HepG2 (cell line): ENCODE results near the gene IQCC. TPM values are rescaled to one million over a fixed set of nuclear protein-coding genes. Genes with fewer than 3 reads are reported as not detected.

ENCODE experiments used
- ATAC-seq: fragments of 200-7000 bp; cut with Tn5 transposase; 3 replicates; pipeline ENCODE4 v1.9.1; 2020; ENCODE audit warnings: mild to moderate bottlenecking, moderate library complexity
- BruUV-seq: library from RNA; stranded (reverse); fragments of 400-500 nt; replicated peaks from 2 replicates; lab custom pipeline; 2021; lab: Mats Ljungman, UMichigan
- CTCF ChIA-PET: fragments of 300-600 bp; formaldehyde crosslinking; extraction: SDS; loops from one replicate; lab custom pipeline; 2021; ENCODE audit warnings: low total read pairs, inconsistent platforms, low intra/inter-chr PET ratio; lab: Yijun Ruan, JAX
- POLR2A ChIA-PET: fragments of 350-600 bp; sonication (Branson Sonifier 250); formaldehyde crosslinking; loops from one replicate; lab custom pipeline; 2020; ENCODE audit warnings: antibody characterized with exemption, inconsistent platforms; lab: Yijun Ruan, JAX
- DNase-seq: peaks from one replicate; pipeline ENCODE4 v3.0.0-alpha.2; 2015; ENCODE audit warnings: low spot score
- FAIRE-seq: peaks from 3 replicates; lab custom pipeline; 2011; peaks lifted over from hg19 to GRCh38; lab: Jason Lieb, UNC
- H2AFZ ChIP-seq: one replicate; pipeline ENCODE4 v1.6.1; 2011; ENCODE audit warnings: low read length, inconsistent platforms
- H3K27ac ChIP-seq: fragments of 300-600 bp; 3 replicates; pipeline ENCODE4 v1.8.0; 2011; ENCODE audit warnings: mixed run types, mild to moderate bottlenecking, mixed read lengths, low read length, inconsistent platforms; ENCODE audit not compliant: insufficient read depth; ENCODE audit errors: extremely low read length
- H3K27me3 ChIP-seq, 2 experiments: fragments of 200-600 bp in 1 of 2; 2 replicates in 1 of 2; 3 replicates in 1 of 2; pipeline versions ENCODE4 v1.6.0 to v1.8.0; 2011; ENCODE audit warnings: low read length in 2 of 2, mild to moderate bottlenecking in 2 of 2, moderate library complexity in 2 of 2, inconsistent platforms in 1 of 2; ENCODE audit not compliant: insufficient read depth in 2 of 2, control insufficient read depth in 1 of 2
- H3K36me3 ChIP-seq, 2 experiments: fragments of 200-600 bp in 1 of 2; replicated peaks in 1 of 2; 2 replicates in 1 of 2; 3 replicates in 1 of 2; pipeline versions ENCODE4 v1.5.1 to v1.8.0; 2011; ENCODE audit warnings: low read length in 2 of 2, inconsistent platforms in 1 of 2; ENCODE audit not compliant: insufficient read depth in 2 of 2, control insufficient read depth in 1 of 2
- H3K4me1 ChIP-seq: 2 replicates; pipeline ENCODE4 v1.5.1; 2012; ENCODE audit warnings: low read length, inconsistent platforms; ENCODE audit not compliant: insufficient read depth
- H3K4me2 ChIP-seq: 2 replicates; pipeline ENCODE4 v1.6.0; 2011; ENCODE audit warnings: low read depth, low read length, inconsistent platforms
- H3K4me3 ChIP-seq, 3 experiments: fragments of 200-600 bp in 1 of 3; sonication (generic), shearing (Covaris generic) in 1 of 3; replicated peaks in 1 of 3; 2 replicates each; pipeline ENCODE4 v1.5.1; 2011 to 2016; ENCODE audit warnings: low read length in 3 of 3, inconsistent platforms in 2 of 3, low read depth in 2 of 3, mild to moderate bottlenecking in 2 of 3, control low read depth in 1 of 3, mixed read lengths in 1 of 3; ENCODE audit not compliant: insufficient read depth in 1 of 3
- H3K79me2 ChIP-seq: one replicate; pipeline ENCODE4 v1.6.1; 2011; ENCODE audit warnings: low read length, inconsistent platforms; ENCODE audit not compliant: insufficient read depth
- H3K9ac ChIP-seq: 2 replicates; pipeline ENCODE4 v1.6.0; 2011; ENCODE audit warnings: mild to moderate bottlenecking, low read depth, low read length, inconsistent platforms; ENCODE audit not compliant: insufficient read depth
- H3K9me3 ChIP-seq: 2 replicates; pipeline ENCODE4 v1.5.1; 2012; ENCODE audit warnings: mild to moderate bottlenecking, low read length
- H4K20me1 ChIP-seq: 2 replicates; pipeline ENCODE4 v1.6.0; 2011; ENCODE audit warnings: inconsistent platforms, mild to moderate bottlenecking, low read length, moderate library complexity; ENCODE audit not compliant: insufficient read depth
- CENPBD1 ChIP-seq: sonication (generic); formaldehyde crosslinking; IDR thresholded peaks from 2 replicates; pipeline ENCODE4 v1.8.0; 2022; ENCODE audit warnings: missing genetic modification reagents, low read depth, mild to moderate bottlenecking, borderline replicate concordance
- CREM ChIP-seq, 2 experiments: sonication (generic) in 1 of 2; formaldehyde crosslinking in 1 of 2; IDR thresholded peaks; 2 replicates each; pipeline versions ENCODE4 v1.4.0 to v1.6.1; 2016 to 2020; ENCODE audit warnings: antibody characterized with exemption in 1 of 2, mild to moderate bottlenecking in 1 of 2, missing genetic modification reagents in 1 of 2
- FOXA1 ChIP-seq, 2 experiments: fragments of 450-650 bp in 1 of 2; sonication (generic) in 1 of 2; formaldehyde crosslinking in 1 of 2; IDR thresholded peaks; 2 replicates each; pipeline versions ENCODE4 v1.4.0 to v1.6.1; 2016 to 2020; ENCODE audit warnings: missing genetic modification reagents in 1 of 2
- KAT7 ChIP-seq: IDR thresholded peaks from 2 replicates; pipeline ENCODE4 v1.6.1; 2018; ENCODE audit warnings: borderline replicate concordance, missing compliant biosample characterization
- NPAS2 ChIP-seq: sonication (generic); formaldehyde crosslinking; IDR thresholded peaks from 2 replicates; pipeline ENCODE4 v1.8.0; 2022; ENCODE audit warnings: mild to moderate bottlenecking, missing genetic modification reagents, borderline replicate concordance
- RAD51 ChIP-seq: fragments of 450-650 bp; IDR thresholded peaks from 2 replicates; pipeline ENCODE4 v1.6.1; 2016; ENCODE audit warnings: borderline replicate concordance
- RFX1 ChIP-seq: fragments of 450-650 bp; IDR thresholded peaks from 2 replicates; pipeline ENCODE4 v1.6.1; 2017
- SMARCE1 ChIP-seq: fragments of 450-650 bp; IDR thresholded peaks from 2 replicates; pipeline ENCODE4 v1.6.1; 2017; ENCODE audit warnings: borderline replicate concordance
- TBX3 ChIP-seq: fragments of 450-650 bp; IDR thresholded peaks from 2 replicates; pipeline ENCODE4 v1.6.1; 2017; ENCODE audit warnings: antibody characterized with exemption, mild to moderate bottlenecking, inconsistent platforms, borderline replicate concordance
- ZNF552 ChIP-seq: sonication (generic); formaldehyde crosslinking; IDR thresholded peaks from 2 replicates; pipeline ENCODE4 v1.9.0; 2022; ENCODE audit warnings: missing genetic modification reagents, mild to moderate bottlenecking, borderline replicate concordance
- WGBS: methylation state at CpG from one replicate; pipeline ENCODE4 v1.1.6; 2017; ENCODE audit warnings: low lambda C conversion rate; 5-methylcytosine and 5-hydroxymethylcytosine counted together
- in situ Hi-C: cut with HindIII; loops from 2 replicates; pipeline ENCODE4 v1.10.0; 2017; ENCODE audit warnings: low pct_unique_long_range_greater_than_20kb; ENCODE audit not compliant: extremely low pct_ligation_motif_present
- intact Hi-C: fragments of 100-400 bp; cut with micrococcal nuclease; formaldehyde crosslinking; loops from one replicate; pipeline ENCODE4 v1.10.0; 2022; ENCODE audit not compliant: unreplicated experiment
- polyA plus RNA-seq, 8 experiments: library from polyadenylated mRNA; depleted of rRNA in 3 of 8; stranded (reverse) in 7 of 8; unstranded in 1 of 8; fragments of >200 nt; fragmentation: Illumina TruSeq in 4 of 8; extraction: Trizol in 4 of 8; gene quantifications; 2 replicates each; pipeline versions ENCODE4 v1.2.1 to v1.2.3, GENCODE V29; 2011 to 2016; ENCODE audit warnings: low read depth in 4 of 8, missing spikeins in 1 of 8, mixed read lengths in 1 of 8; ENCODE audit not compliant: insufficient read depth in 1 of 8
- total RNA-seq, 5 experiments: library from RNA; depleted of rRNA; stranded (reverse); fragments of >200 nt; fragmentation: Illumina TruSeq; extraction: Trizol; gene quantifications; 2 replicates each; pipeline ENCODE4 v1.2.3, GENCODE V29; 2016; ENCODE audit warnings: low read depth in 1 of 5
- TF ChIP-seq, protein P1 (sequence below): IDR thresholded peaks from 2 replicates; pipeline ENCODE4 v1.6.1; 2016; ENCODE audit warnings: missing biosample characterization, missing genetic modification reagents, low read depth

Gene IQCC
- total and polyA plus RNA-seq, 2 of the 13 experiments (the other 11 are each of a cell fraction or from before 2014, with no cell fraction given): 1.7 to 3.0 TPM

DNA sequence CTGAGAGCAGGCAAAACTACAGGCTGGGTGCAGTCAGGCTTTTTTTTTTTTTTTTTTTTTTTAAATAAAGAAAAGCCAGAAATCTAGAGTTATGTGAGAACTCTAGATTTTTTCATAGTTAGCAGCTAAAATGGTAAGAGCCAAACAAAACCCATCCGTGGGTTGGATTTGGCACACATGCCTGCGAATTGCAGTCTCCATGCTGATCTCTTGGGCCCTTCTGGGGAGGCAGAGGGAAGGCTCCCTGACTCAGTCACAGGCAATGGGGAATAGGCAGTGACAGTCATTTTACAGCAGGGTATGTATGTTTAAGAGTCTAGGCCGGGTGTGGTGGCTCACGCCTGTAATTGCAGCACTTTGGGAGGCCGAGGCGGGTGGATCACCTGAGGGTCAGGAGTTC is 23.4 kb upstream of the IQCC start:
- intact Hi-C loops: no loop called here
- no peak for ATAC-seq

More for the DNA sequence above, 23.4 kb upstream of the IQCC start:
- H2AFZ ChIP-seq: no peak overlapping the region
- BruUV-seq: no TSS peak
- peak overlapping the region; percentile 84; the same call in 1 of the 2 replicates for H3K9ac ChIP-seq
- H4K20me1 ChIP-seq: peaks cover 2% of the 10 kb centered on the region; the same call in 1 of the 2 replicates
- ChIA-PET CTCF (no interaction called here), POLR2A (interaction anchor here (1.3 kb wide), 1 partner anchor 10 kb away, joined by 3 read pairs; no protein-coding TSS in a partner anchor)
- no peaks in the 10 kb centered on the region for H3K9me3 ChIP-seq
- peak overlapping the region; percentile 80; the same call in 1 of the 2 replicates for H3K4me2 ChIP-seq
- H3K4me1 ChIP-seq: peaks cover 71% of the 10 kb centered on the region
- H3K4me3 ChIP-seq: peak overlapping the region in 1 of 3 experiments; percentile 24; a peak in 1 of 6 replicates
- no peak for TF ChIP-seq SMARCE1
- TF ChIP-seq CREM (IDR thresholded peaks at IDR 0.05): no peak
- TF ChIP-seq CREM (CRISPR knock-in tag; IDR thresholded peaks at IDR 0.05): no peak
- TF ChIP-seq RFX1: no peak
- TF ChIP-seq ZNF552 (CRISPR knock-in tag): no peak
- no peak for TF ChIP-seq RAD51
- TF ChIP-seq KAT7: no peak
- TF ChIP-seq, protein P1, sequence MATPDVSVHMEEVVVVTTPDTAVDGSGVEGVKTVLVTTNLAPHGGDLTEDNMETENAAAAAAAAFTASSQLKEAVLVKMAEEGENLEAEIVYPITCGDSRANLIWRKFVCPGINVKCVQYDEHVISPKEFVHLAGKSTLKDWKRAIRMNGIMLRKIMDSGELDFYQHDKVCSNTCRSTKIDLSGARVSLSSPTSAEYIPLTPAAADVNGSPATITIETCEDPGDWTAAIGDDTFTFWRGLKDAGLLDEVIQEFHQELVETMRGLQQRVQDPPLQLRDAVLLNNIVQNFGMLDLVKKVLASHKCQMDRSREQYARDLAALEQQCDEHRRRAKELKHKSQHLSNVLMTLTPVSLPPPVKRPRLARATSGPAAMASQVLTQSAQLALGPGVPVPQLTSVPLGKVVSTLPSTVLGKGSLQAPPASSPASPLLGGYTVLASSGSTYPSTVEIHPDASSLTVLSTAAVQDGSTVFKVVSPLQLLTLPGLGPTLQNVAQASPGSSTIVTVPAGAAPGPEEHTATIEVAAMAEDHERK (CRISPR knock-in tag): no peak
- no peak for TF ChIP-seq FOXA1 (IDR thresholded peaks at IDR 0.05)
- TF ChIP-seq FOXA1 (CRISPR knock-in tag; IDR thresholded peaks at IDR 0.05): no peak
- TF ChIP-seq TBX3: no peak
- no peak for TF ChIP-seq NPAS2 (CRISPR knock-in tag)
- no peak for TF ChIP-seq CENPBD1 (CRISPR knock-in tag)
- H3K79me2 ChIP-seq: peaks cover 53% of the 10 kb centered on the region
- in situ Hi-C loops: no loop called here
- H3K27ac ChIP-seq: no peak overlapping the region
- no peak for DNase-seq
- H3K27me3 ChIP-seq: no peaks in the 10 kb centered on the region
- no peak for FAIRE-seq
- WGBS: 98% methylated on average over 6 of the region's 6 CpGs
- H3K36me3 ChIP-seq: peaks cover 14 to 37% of the 10 kb centered on the region in 2 experiments; a peak in 4 of 5 replicates
